DND-41 (cell line): ENCODE data around the gene SLC25A34.

Experiments used
- ATAC-seq: fragments of 200-7000 bp; cut with Tn5 transposase; 3 replicates; pipeline ENCODE4 v1.9.1; 2021; ENCODE audit warnings: low read depth; ENCODE audit not compliant: insufficient read depth
- DNase-seq: peaks from one replicate; pipeline ENCODE4 v3.0.0-alpha.2; 2020
- H2AFZ ChIP-seq: 2 replicates; pipeline ENCODE4 v1.6.0; 2012; ENCODE audit warnings: low read depth, low read length
- H3K27ac ChIP-seq: 2 replicates; pipeline ENCODE4 v1.5.1; 2012; ENCODE audit warnings: low read length, inconsistent platforms
- H3K27me3 ChIP-seq: fragments of 200-600 bp; sonication (generic); 2 replicates; pipeline ENCODE4 v1.6.0; 2012; ENCODE audit warnings: low read length, mild to moderate bottlenecking, inconsistent platforms; ENCODE audit not compliant: insufficient read depth, poor library complexity
- H3K36me3 ChIP-seq: 2 replicates; pipeline ENCODE4 v1.5.1; 2012; ENCODE audit warnings: low read length, inconsistent platforms; ENCODE audit not compliant: insufficient read depth
- H3K4me1 ChIP-seq: 2 replicates; pipeline ENCODE4 v1.5.1; 2012; ENCODE audit warnings: mild to moderate bottlenecking, low read length; ENCODE audit not compliant: insufficient read depth
- H3K4me2 ChIP-seq: 2 replicates; pipeline ENCODE4 v1.6.0; 2012; ENCODE audit warnings: mild to moderate bottlenecking, moderate library complexity, low read length, inconsistent platforms; ENCODE audit not compliant: insufficient read depth
- H3K4me3 ChIP-seq, 2 experiments: fragments of 200-600 bp in 1 of 2; shearing (Covaris generic) in 1 of 2; 2 replicates each; pipeline ENCODE4 v1.5.1; 2012 to 2016; ENCODE audit warnings: inconsistent platforms in 2 of 2, low read length in 2 of 2, mild to moderate bottlenecking in 2 of 2, low read depth in 1 of 2, moderate library complexity in 1 of 2
- H3K79me2 ChIP-seq: 2 replicates; pipeline ENCODE4 v1.6.0; 2012; ENCODE audit warnings: low read length, inconsistent platforms; ENCODE audit not compliant: insufficient read depth
- H3K9ac ChIP-seq: 2 replicates; pipeline ENCODE4 v1.6.0; 2012; ENCODE audit warnings: low read depth, mild to moderate bottlenecking, inconsistent platforms, low read length, moderate library complexity
- H3K9me3 ChIP-seq: 2 replicates; pipeline ENCODE4 v1.5.1; 2012; ENCODE audit warnings: low read length, moderate library complexity, mild to moderate bottlenecking, inconsistent platforms; ENCODE audit not compliant: insufficient read depth, severe bottlenecking
- H4K20me1 ChIP-seq: 2 replicates; pipeline ENCODE4 v1.6.0; 2012; ENCODE audit warnings: low read length; ENCODE audit not compliant: insufficient read depth
- EZH2 ChIP-seq: IDR thresholded peaks from 3 replicates; pipeline ENCODE4 v1.6.1; 2012; ENCODE audit warnings: borderline replicate concordance, low read depth, mild to moderate bottlenecking, moderate library complexity, low read length, inconsistent platforms; ENCODE audit not compliant: severe bottlenecking
- TF ChIP-seq, protein P1 (sequence below): IDR thresholded peaks from 2 replicates; pipeline ENCODE4 v1.5.1; 2012; ENCODE audit warnings: borderline replicate concordance, low read length, moderate library complexity, mild to moderate bottlenecking; ENCODE audit not compliant: poor library complexity, severe bottlenecking; ENCODE audit errors: extremely low read depth

Gene SLC25A34

DNA sequence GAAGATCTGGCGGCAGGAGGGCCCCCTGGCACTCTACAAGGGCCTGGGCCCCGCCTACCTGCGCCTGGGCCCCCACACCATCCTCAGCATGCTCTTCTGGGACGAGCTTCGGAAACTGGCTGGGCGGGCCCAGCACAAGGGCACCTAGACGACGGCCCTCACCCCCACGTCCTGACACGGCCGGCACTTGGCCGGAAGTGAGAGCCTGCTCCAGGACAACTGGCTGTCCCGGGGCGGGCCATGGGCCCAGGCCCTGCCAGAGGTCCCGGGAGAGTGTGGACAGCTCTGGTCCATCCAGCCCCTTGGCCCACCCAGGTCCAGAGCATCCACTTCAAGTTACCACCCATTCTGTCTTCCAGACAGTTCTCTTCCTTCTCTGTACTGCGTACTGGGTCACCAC lies 3.2 kb downstream of the SLC25A34 start:
- ATAC-seq (no peak), DNase-seq (no peak)
- no peak overlapping the region for H3K4me2 ChIP-seq
- H3K9ac ChIP-seq: no peak overlapping the region
- peaks cover 7% of the 10 kb centered on the region for H3K36me3 ChIP-seq
- H3K4me1 ChIP-seq: no peaks in the 10 kb centered on the region
- H3K79me2 ChIP-seq: no peaks in the 10 kb centered on the region
- no peaks in the 10 kb centered on the region; the same call in 1 of the 2 replicates for H4K20me1 ChIP-seq
- no peaks in the 10 kb centered on the region for H3K27me3 ChIP-seq
- H3K4me3 ChIP-seq: no peak overlapping the region
- H3K27ac ChIP-seq: no peak overlapping the region
- no peak overlapping the region for H2AFZ ChIP-seq
- H3K9me3 ChIP-seq: no peaks in the 10 kb centered on the region
- no peak for TF ChIP-seq EZH2
- TF ChIP-seq, protein P1, sequence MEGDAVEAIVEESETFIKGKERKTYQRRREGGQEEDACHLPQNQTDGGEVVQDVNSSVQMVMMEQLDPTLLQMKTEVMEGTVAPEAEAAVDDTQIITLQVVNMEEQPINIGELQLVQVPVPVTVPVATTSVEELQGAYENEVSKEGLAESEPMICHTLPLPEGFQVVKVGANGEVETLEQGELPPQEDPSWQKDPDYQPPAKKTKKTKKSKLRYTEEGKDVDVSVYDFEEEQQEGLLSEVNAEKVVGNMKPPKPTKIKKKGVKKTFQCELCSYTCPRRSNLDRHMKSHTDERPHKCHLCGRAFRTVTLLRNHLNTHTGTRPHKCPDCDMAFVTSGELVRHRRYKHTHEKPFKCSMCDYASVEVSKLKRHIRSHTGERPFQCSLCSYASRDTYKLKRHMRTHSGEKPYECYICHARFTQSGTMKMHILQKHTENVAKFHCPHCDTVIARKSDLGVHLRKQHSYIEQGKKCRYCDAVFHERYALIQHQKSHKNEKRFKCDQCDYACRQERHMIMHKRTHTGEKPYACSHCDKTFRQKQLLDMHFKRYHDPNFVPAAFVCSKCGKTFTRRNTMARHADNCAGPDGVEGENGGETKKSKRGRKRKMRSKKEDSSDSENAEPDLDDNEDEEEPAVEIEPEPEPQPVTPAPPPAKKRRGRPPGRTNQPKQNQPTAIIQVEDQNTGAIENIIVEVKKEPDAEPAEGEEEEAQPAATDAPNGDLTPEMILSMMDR: no peak

DNA sequence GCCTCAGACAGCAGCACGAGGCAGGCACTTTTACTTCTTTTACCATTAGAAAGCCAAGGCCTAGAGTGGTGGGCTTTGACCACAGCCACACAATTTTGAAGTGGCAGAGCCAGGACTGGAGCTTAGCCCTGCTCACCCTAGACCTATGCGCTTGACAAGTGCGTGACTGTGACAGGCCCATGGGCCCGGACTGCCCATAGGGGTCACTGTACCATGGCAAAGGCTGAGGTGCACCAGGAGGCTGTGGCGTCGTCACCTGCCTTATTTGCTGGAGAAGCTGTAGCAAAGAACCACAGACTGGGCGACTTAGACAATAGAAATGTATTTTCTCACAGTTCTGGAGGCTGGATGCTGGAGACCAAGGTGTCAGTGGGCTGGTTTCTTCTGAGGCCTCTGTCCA lies 3.7 kb downstream of the SLC25A34 start:
- Histone ChIP-seq H3K27me3 (no peaks in the 10 kb centered on the region), H3K9ac (no peak overlapping the region), H4K20me1 (no peaks in the 10 kb centered on the region; the same call in 1 of the 2 replicates), H3K79me2 (no peaks in the 10 kb centered on the region), H3K27ac (no peak overlapping the region), H2AFZ (no peak overlapping the region), H3K9me3 (no peaks in the 10 kb centered on the region), H3K4me1 (no peaks in the 10 kb centered on the region), H3K4me2 (no peak overlapping the region), H3K36me3 (peaks cover 3% of the 10 kb centered on the region), H3K4me3 (no peak overlapping the region)
- TF ChIP-seq, protein P1: peak; percentile 40
- no peak for TF ChIP-seq EZH2
- ATAC-seq (peak; percentile 23; the same call in 1 of the 3 replicates), DNase-seq (no peak)

DNA sequence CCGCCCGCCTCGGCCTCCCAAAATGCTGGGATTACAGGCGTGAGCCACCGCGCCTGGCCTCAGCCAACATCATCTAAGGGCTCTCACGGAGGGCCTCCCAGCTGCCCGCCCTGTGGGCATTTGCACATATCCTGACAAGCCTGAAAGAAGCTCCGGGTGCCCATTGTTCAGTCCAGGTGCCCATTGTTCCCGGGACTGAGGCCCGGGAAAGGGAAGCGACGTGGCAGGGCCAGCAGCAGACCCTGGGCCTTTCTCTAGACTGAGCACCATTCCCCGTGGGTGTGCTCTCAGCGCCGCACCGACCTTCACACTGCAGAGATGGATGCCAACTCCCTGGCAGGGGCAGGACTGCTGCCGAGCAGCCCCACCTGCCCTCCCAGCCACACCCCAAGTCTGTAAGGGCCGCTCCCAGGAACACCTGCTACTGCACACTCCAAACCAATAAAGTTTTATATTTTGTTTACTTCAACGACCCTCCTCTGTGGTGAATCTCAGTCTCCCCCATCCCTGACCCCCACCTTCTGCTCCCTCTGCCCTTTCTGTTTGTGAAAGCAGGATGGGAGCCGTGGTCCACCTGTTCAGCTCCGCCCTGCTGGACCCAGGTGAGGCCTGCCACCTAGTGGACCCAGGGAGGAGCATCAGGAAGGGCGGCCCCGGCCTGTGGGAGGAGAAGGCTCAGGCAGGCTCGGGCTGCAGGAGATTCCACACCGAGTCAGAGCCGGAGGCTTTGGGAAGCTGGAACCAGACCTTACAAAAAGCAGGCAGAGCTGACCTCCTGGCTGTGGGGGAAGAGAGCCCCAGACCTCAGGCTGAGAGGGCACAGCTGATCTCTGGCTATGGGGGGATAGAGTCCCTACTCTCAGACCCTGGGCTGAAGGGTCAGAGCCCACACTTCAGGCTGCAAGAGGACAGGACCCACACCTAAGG lies 5.1 kb downstream of the SLC25A34 start:
- H3K79me2 ChIP-seq: no peaks in the 10 kb centered on the region
- no peak overlapping the region for H3K4me3 ChIP-seq
- no peaks in the 10 kb centered on the region for H3K9me3 ChIP-seq
- H3K27me3 ChIP-seq: no peaks in the 10 kb centered on the region
- no peak overlapping the region for H2AFZ ChIP-seq
- no peaks in the 10 kb centered on the region for H3K36me3 ChIP-seq
- no peak overlapping the region for H3K4me2 ChIP-seq
- H3K27ac ChIP-seq: no peak overlapping the region
- no peaks in the 10 kb centered on the region for H3K4me1 ChIP-seq
- no peaks in the 10 kb centered on the region; the same call in 1 of the 2 replicates for H4K20me1 ChIP-seq
- peak; percentile 61 for ATAC-seq
- DNase-seq: peak; percentile 32
- no peak overlapping the region for H3K9ac ChIP-seq
- TF ChIP-seq, protein P1: peak; percentile 65
- no peak for TF ChIP-seq EZH2
